ENCODE results near the gene EPB41L2. TPM values are rescaled to one million over a fixed set of nuclear protein-coding genes. Genes with fewer than 3 reads are reported as not detected.

EPB41L2 gene
- total RNA-seq, 2 donors from 2014 or later = 160 to 189 TPM

- peaks cover 3% of the 10 kb centered on the region for H3K4me1 ChIP-seq (ENCODE audit: control insufficient read depth, insufficient read depth, low read length)
- Mint-ChIP-seq H3K9me3 (no peaks in the 10 kb centered on the region), H3K27me3 (ENCODE audit: insufficient read depth) (no peaks in the 10 kb centered on the region), H3K36me3 (ENCODE audit: low read depth) (no peaks in the 10 kb centered on the region), H3K4me3 (no peak overlapping the region), H3K4me1 (peaks cover 13% of the 10 kb centered on the region), H3K27ac (no peak overlapping the region)
- H3K9me3 ChIP-seq (ENCODE audit: control insufficient read depth, low read length) = no peaks in the 10 kb centered on the region
- TF ChIP-seq CTCF (conservative IDR thresholded peaks at IDR 0.05) = no peak
- H3K36me3 ChIP-seq (ENCODE audit: control insufficient read depth, insufficient read depth, low read length) = no peaks in the 10 kb centered on the region
- no peak overlapping the region for H3K27ac ChIP-seq (ENCODE audit: low read depth, low read length)
- H3K4me3 ChIP-seq (ENCODE audit: low read length) = no peak overlapping the region
- H3K9ac ChIP-seq (ENCODE audit: extremely low read depth, low read length, poor library complexity, severe bottlenecking) = no peak overlapping the region
- no peaks in the 10 kb centered on the region for H3K27me3 ChIP-seq (ENCODE audit: control insufficient read depth, insufficient read depth, low read length, poor library complexity, severe bottlenecking)
- no peak for DNase-seq
- 89 to 98% methylated on average over 3 to 5 of the region's 5 CpGs for WGBS, 2 experiments (ENCODE audit: insufficient coverage in 1 of 2, insufficient read length in 1 of 2)
These were observed 231.4 kb downstream of the EPB41L2 start for GRCh38 chr6:130831607-130832006.

- no peak overlapping the region for H3K4me3 Mint-ChIP-seq
- Histone ChIP-seq H3K9ac (ENCODE audit: extremely low read depth, low read length, poor library complexity, severe bottlenecking) (no peak overlapping the region), H3K27me3 (ENCODE audit: control insufficient read depth, insufficient read depth, low read length, poor library complexity, severe bottlenecking) (no peaks in the 10 kb centered on the region), H3K36me3 (ENCODE audit: control insufficient read depth, insufficient read depth, low read length) (no peaks in the 10 kb centered on the region), H3K4me1 (ENCODE audit: control insufficient read depth, insufficient read depth, low read length) (peaks cover 3% of the 10 kb centered on the region), H3K4me3 (ENCODE audit: low read length) (no peak overlapping the region), H3K27ac (ENCODE audit: low read depth, low read length) (no peak overlapping the region), H3K9me3 (ENCODE audit: control insufficient read depth, low read length) (no peaks in the 10 kb centered on the region)
- no peak for TF ChIP-seq CTCF (conservative IDR thresholded peaks at IDR 0.05)
- H3K27ac Mint-ChIP-seq = no peak overlapping the region
- H3K4me1 Mint-ChIP-seq = peaks cover 19% of the 10 kb centered on the region
- H3K27me3 Mint-ChIP-seq (ENCODE audit: insufficient read depth) = no peaks in the 10 kb centered on the region
- H3K9me3 Mint-ChIP-seq = no peaks in the 10 kb centered on the region
- DNase-seq = no peak
- no peaks in the 10 kb centered on the region for H3K36me3 Mint-ChIP-seq (ENCODE audit: low read depth)
- 95 to 96% methylated on average over 3 to 4 of the region's 4 CpGs for WGBS, 2 experiments (ENCODE audit: insufficient coverage in 1 of 2, insufficient read length in 1 of 2)
These were observed 233.6 kb downstream of the EPB41L2 start for GRCh38 chr6:130829333-130829910.

- peaks cover 3% of the 10 kb centered on the region for H3K4me1 ChIP-seq (ENCODE audit: control insufficient read depth, insufficient read depth, low read length)
- H3K27me3 ChIP-seq (ENCODE audit: control insufficient read depth, insufficient read depth, low read length, poor library complexity, severe bottlenecking) = no peaks in the 10 kb centered on the region
- no peak for DNase-seq
- WGBS, 2 experiments (ENCODE audit: insufficient coverage in 1 of 2, insufficient read length in 1 of 2) = 82 to 84% methylated on average over 6 to 11 of the region's 11 CpGs
- Mint-ChIP-seq H3K4me3 (peak within 1 kb of the TSS; percentile 14), H3K27ac (no peak within 1 kb of the TSS), H3K36me3 (ENCODE audit: low read depth) (no peaks in the 10 kb centered on the region), H3K4me1 (peaks cover 19% of the 10 kb centered on the region), H3K9me3 (no peaks in the 10 kb centered on the region), H3K27me3 (ENCODE audit: insufficient read depth) (no peaks in the 10 kb centered on the region)
- TF ChIP-seq CTCF (conservative IDR thresholded peaks at IDR 0.05) = no peak
- no peak within 1 kb of the TSS for H3K9ac ChIP-seq (ENCODE audit: extremely low read depth, low read length, poor library complexity, severe bottlenecking)
- H3K4me3 ChIP-seq (ENCODE audit: low read length) = peak within 1 kb of the TSS; percentile 39
- H3K9me3 ChIP-seq (ENCODE audit: control insufficient read depth, low read length) = no peaks in the 10 kb centered on the region
- no peaks in the 10 kb centered on the region for H3K36me3 ChIP-seq (ENCODE audit: control insufficient read depth, insufficient read depth, low read length)
- no peak within 1 kb of the TSS for H3K27ac ChIP-seq (ENCODE audit: low read depth, low read length)
These were observed 235.5 kb downstream of the EPB41L2 start, which contains the start of gene SMLR1 for GRCh38 chr6:130827247-130828149. TSS of gene SMLR1 (plus strand) at chr6:130827406. CDS start at chr6:130827414, 8 bp downstream.

Measured in endodermal cell (in vitro differentiated cells).